RCC 7860 (cell line): Measurements from ENCODE around the gene INO80.
"Not testable (repeated sequence)": the region's sequence is repeated elsewhere in the genome, so short reads cannot be mapped to it uniquely, and the experiment has no call there.

Experiments
- DNase-seq: peaks from one replicate; pipeline ENCODE4 v3.0.0-alpha.2; 2015; ENCODE audit warnings: low spot score
- FAIRE-seq: peaks from 2 replicates; lab custom pipeline; 2012; peaks lifted over from hg19 to GRCh38; lab: Jason Lieb, UNC

The INO80 gene

DNA sequence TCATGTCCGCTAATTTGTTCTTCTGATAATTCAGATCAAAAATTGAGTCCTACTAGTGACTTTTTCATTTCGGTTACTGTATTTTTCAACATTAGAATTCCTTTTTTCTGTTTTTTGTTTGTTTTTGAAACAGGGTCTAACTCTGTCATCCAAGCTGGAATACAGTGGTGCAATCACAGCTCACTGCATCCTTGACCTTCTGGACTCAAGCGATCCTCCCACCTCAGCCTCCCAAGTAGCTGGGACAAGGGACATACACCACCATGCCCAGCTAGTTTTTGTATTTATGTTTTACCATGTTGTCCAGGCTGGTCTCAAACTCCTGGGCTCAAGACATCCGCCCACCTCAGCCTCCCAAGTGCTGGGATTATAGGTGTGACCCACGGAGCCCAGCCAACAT is 8.0 kb upstream of the INO80 start:
- FAIRE-seq (no peak), DNase-seq (no peak)

DNA sequence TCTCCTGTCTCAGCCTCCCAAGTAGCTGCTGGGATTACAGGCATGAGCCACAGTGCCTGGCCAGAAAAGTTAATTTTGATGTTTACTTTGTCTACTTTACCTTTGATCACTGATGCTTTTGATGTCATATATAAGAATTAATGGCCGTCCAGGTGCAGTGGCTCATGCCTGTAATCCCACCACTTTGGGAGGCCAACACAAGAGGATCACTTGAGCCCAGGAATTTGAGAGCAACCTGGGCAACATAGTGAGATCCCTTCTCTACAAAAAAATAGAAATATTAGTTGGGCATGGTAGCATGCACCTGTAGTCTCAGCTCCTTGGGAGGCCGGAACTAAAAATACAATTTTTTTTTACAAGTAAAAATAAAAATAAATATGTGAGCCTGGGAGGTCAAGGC is 6.8 kb upstream of the INO80 start:
- DNase-seq = no peak
- FAIRE-seq = no peak

DNA sequence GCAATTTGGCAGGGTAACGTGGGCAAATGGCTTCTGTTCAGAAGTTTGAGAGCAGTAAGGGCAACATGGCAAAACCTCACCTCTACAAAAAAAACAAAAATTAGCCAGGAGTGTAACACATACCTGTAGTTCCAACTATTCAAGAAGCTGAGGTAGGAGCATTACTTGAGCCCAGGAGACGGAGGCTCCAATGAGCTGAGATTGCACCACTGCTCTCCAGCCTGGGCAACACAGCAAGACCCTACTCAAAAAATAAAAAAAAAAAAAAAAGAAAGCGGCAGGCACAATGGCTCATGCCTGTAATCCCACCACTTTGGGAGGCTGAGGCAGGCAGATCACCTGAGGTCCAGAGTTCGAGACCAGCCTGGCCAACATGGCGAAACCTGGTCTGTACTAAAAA is 5.9 kb upstream of the INO80 start:
- FAIRE-seq (no peak), DNase-seq (no peak)

DNA sequence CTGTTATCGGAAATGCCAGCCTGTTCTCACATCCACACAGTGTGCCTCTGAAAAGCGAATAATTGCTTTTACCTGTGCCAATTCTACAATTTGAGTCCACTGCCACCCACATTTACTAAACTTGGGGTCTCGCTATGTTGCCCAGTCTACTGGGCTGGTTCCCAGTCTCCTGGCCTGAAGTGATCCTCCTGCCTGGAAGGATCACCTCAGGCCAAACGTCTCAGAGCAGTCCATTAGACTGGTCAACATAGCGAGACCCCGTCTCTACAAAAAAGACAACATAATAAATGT is 827 bp upstream of the INO80 start:
- FAIRE-seq = no peak
- no peak for DNase-seq

DNA sequence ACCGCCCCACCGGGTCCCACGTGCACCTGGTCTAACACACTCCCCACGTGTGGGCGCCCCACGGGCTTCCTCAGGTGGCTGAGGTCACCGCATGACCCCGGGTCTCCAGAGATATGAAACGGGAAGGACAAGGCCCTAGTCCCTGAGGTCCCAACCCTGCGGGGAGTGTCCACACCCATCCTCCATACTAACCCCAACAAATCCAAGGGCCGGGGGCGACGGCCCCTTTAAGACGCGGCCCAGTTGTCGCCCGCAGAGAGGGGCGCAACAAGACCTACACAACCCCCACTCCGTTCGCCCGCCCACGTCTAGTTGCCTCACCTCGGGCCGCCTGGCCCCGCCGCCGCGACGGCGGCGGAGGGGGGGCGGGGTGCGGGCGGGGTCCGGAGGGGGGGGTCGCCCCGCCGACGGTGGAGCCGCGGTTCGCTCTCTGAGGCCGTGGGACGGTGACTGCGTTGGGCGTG is 396 bp downstream of the INO80 start:
- peak; percentile 17 for DNase-seq
- no peak for FAIRE-seq

DNA sequence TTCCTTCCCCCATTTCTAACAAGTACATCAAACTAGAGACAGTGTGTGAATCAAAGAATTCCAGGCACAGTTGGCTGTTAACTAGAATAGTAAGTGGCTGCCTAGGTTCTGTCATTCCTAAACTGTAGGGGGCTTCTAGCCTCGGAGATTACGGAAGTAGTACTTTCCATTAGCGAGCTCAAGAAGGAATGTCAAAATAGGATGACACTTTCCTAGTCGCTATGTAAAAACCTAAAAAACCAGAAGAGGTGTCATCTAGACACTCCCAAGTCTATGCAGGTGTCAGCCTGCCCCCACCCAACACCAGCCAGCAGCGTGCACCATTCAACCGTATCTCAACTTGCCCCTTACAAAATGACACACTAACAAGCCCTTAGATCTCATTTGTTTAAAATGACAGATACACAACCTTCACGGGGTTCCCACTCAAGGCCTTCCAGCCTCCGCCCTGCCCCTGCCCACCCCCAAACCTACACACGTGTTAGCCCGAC is 874 bp downstream of the INO80 start:
- no peak for FAIRE-seq
- DNase-seq = peak; percentile 41

DNA sequence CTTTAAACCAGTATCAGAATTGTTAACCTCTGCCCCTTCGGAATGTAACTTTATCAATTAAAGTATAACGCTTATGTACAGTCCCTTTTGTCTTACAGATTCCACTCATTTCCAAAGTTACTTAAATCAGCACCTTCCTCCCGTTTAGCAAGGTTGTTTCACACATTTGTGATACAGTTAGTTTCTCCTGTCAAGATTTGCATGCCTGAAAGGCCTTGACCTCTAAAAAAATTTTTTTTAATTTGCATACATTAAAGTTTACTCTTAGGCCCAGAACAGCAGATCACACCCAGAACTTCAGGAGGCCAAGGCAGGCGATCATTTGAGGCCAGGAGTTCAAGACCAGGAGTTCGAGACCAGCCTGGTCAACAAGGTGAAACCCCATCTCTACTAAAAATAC is 9.1 kb downstream of the INO80 start:
- DNase-seq (no peak), FAIRE-seq (no peak)

DNA sequence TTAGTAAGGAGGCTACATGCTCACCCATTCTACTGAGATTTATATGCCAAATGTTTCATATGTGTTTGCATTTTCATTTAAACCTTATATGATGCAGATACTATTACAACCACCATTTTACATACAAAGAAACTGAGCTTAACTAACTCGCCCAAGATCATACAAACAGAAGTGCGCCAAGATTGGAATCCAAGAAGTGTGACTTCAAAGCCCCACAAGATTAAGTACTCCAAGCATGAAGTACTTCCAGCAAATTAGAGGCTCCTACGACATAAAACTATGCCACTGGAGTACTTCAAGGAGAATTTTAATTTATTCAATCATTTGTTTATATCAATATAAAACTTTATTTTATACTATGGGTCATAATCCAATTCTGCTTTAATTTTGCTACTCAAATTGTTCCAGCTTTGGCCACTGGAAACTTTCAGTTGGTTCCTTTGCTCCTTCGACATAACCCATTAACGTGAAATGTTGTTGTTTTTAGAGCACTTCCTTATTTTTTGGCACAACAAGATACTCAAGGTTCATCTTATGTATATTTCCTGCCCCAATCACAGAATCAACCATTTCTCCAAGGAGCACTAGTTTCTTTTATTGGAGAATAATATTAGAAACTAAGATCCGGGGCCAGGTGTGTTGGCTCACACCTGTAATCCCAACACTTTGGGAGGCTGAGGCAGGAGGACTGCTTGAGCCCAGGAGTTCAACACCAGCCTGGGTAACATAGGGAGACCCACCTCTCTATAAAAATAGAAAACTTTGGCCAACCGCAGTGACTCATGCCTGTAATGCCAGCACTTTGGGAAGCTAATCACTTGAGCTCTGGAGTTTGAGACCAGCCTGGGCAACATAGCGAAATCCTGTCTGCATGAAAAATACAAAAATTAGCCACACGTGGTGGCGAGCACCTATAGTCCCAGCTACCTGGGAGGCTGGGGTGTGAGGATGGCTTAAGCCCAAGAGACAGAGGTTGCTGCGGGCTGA is 10.4 kb downstream of the INO80 start:
- FAIRE-seq (no peak), DNase-seq (no peak)

DNA sequence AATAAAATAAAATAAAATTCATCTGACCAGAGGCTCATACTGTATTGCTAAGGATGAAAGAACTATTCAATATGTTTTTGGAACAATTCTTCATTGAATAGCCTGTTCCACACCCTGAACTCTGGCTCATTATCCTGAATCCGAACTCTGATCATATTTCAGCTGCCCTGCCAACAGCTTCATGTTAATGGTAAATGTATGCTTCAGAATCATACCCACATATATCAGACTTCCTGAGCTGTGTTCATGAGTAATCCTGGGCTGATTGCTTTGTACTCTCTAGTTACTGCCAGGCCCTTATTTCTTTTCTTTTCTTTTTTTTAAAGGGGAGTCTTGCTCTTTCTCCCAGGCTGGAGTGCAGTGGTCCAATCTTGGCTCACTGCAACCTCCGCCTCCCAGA is 11.8 kb downstream of the INO80 start:
- DNase-seq = no peak
- FAIRE-seq = no peak

DNA sequence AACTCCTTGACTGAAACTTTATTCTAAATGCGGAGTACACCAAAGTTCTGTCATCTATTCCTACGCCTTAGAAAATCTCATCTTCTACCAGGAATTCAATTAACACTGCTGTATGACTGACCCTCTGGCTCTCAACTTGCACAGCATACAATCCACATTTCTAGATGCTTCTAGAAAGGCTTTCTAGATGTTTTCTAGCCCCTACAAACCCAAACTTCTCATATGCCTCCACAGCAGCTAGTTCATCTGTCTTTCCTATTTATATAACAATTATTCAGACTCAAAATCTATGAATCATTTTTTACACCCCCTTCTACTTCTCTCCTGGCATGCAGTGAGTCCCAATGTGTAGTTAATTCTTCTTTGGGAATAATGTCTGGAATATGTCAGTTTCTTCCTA is 13.2 kb downstream of the INO80 start:
- no peak for FAIRE-seq
- no peak for DNase-seq

DNA sequence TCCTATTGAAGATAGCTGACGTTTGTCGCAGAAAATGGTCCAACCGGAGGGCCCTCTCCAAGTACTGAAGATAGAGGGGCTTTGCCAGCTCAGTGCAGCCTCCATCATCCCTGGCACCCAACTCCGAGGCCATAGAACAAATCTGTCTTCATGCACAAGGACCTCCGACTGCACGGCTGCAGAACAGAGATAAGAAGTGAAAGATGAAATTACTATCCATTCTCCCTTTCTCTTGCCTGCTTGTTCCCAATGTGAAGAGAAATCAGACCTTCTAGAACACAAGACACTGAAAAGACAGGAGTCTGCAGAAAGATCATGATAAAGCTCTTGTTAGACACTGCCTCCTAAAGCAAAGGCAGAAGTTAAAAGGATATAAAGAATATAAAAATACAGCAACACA is 19.9 kb downstream of the INO80 start:
- no peak for FAIRE-seq

DNA sequence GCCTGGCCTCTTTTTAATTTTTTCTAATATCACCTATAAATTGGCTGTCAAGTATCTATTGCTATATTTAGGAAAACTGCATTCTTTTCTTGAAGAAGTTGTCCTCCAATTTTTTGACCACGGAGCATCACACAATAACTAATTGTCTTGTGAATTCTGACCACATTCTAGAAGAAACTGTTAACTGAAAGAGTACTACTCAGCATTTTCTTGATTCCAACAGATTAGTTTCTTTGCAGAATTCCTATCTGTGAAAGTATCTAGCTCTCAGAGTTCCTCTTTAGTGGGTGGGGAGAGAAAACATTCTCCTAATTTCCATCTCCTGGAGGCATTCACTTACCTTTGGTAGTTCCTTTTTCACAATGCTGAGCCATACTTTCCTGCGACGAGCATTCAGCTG is 31.1 kb downstream of the INO80 start:
- DNase-seq (no peak), FAIRE-seq (no peak)

More for the DNA sequence above, 19.9 kb downstream of the INO80 start:
- DNase-seq = no peak

DNA sequence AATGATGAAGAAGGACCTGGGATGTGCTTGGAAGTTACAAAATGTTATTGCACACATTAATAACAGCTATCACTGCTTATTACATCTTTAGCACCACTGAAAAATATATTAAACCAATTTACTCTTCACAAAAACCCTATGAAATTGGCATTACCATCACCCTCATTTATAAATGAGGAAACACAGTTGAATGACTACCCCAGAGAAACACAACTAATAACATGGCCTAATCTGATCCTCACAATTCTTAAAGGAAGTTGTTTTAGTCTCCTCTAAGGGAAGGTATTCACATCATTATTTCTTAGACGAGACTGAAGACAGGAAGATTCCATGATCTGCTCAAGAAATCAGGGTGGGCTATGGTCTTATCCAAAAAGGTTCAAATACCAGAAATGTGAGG is 35.9 kb downstream of the INO80 start:
- no peak for FAIRE-seq
- DNase-seq = no peak

DNA sequence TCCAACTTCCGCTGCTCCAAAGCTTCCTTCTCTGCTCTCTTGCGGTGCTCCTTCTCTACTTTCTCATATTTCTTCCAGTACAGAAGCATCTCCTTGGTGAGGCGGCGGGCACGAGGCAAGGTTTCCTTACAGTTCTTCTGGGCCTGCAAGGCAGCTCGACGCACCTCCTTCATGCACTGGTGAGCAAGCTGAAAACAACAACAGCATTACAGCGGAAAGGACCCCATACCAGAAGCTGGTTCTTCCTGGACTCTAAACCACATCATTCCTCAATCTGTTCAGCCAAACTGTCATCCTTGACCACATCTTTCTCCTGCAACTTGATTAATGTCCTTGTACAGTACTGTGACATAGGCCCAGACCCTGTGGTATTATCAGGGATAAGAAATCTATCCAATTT is 36.4 kb downstream of the INO80 start:
- DNase-seq (no peak), FAIRE-seq (no peak)

DNA sequence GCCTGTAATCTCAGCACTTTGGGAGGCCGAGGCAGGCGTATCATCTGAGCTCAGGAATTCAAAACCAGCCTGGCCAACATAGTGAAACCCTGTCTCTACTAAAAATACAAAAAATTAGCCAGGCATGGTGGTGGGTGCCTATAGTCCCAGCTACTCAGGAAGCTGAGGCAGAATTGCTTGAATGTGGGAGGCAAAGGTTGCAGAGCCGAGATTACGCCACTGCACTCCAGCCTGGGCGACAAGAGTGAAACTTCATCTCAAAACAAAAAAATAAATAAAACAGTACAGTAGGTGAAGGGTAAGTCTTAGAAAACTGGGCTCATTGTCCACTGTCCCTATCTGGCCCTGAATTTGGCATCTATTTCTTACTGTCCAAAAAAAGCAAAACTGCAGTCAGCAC is 37.2 kb downstream of the INO80 start:
- FAIRE-seq, DNase-seq: not testable (repeated sequence)

DNA sequence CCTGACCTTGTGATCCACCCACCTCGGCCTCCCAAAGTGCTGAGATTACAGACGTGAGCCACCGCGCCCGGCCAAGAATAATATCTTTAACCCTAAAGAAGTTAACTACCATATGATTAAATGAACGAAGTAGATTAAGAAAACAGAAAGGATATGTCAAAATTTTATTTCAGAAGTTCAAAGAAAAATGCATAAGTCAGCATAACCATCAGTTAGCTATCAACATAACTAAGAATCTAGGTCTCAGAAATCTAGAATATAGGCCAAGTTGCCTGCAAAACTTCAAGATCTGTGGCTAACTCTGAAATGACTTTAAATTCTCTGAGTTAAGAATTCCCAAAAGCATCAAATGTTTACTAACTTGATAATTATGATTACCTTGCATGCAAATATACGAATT is 38.0 kb downstream of the INO80 start:
- DNase-seq = no peak
- FAIRE-seq = no peak

DNA sequence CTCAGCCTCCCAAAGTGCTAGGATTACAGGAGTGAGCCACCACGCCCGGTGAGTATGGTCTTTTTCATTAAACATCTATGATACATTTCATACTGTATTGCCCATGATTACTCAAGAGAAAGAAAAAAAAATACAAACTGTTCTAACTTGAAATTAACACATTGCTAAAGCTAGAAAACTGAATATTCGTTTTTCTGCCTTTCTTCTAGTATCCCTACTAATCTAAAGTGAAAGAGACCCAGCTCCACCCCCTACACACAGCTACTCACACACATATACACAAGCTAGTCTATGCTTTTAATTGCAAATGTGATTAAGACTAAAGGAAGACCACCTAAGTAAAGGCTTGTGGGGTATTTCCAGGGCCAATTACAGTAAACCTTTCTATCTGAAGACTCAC is 43.1 kb downstream of the INO80 start:
- DNase-seq (no peak), FAIRE-seq (no peak)

DNA sequence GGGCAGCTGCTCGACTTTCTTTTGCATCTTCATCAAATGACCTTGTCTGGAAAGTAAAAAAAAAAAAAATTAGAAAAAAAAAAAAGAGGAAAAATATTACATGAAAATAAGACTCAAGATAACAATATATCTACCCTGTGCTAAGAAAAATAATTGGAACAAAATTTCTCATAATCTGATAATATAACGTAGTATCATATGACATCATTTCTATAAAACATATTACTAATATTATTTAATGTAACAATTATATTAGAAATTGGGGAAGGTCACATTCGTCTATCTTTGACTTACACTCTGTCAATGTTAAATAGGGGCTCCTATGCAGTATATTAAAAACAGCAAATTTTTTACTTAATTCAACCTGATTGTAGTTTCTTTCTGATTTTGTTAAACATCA is 44.1 kb downstream of the INO80 start:
- FAIRE-seq (no peak), DNase-seq (no peak)

DNA sequence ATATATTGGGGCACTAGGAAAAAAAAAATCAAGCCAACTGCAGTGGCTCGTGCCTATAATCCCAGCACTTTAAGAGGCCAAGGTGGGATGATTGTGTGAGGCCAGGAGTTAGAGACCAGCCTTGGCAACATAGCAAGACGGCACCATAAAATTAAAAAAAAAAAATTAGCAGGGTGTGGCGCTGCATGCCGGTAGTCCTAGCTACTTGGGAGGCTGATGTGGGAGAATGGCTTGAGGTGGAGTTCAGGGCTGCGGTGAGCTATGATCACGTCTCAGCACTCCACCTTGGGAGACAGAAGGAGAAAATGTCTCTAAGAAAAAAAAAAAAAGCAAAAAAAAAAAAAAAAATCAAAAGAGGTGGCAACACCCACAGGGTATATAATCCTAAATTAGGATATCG is 49.6 kb downstream of the INO80 start:
- no peak for DNase-seq

DNA sequence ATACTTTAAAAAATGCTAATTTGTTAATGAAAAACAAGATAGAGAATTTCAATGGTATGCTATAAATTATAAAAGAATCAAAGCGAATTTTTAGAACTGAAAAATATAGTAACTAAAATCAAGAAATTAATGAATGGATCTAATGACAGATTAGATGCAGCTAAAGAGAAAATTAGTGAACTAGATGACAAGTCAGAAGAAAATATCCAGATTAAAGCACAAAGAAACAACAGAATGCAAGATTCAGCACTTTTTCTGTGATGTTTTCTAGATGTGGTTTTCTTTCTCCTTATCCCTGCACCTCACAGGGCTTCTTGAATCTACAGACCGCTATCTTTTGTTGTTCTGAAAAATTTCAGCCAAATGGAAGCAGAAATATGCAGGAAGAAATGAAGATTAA is 54.4 kb downstream of the INO80 start:
- DNase-seq = no peak
- no peak for FAIRE-seq

More for the DNA sequence above, 49.6 kb downstream of the INO80 start:
- no peak for FAIRE-seq

DNA sequence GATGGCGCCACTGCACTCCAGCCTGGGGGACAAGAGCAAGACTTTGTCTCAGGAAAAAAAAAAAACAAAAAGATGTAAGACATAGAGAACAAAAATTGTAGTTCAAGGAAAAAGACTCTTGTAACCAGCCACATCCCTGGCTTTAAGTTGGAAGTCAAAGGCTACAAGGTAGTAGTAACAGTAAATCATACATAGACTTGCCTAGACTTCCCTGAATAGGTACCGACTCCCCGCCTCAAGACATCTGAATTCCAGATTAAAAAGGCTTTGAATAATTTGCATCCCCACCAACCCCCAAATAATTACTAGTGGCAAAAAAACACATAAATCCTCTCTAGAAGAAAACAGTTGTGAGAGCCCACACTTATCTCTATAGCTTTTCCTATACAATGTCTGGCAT is 55.6 kb downstream of the INO80 start:
- FAIRE-seq = no peak

DNA sequence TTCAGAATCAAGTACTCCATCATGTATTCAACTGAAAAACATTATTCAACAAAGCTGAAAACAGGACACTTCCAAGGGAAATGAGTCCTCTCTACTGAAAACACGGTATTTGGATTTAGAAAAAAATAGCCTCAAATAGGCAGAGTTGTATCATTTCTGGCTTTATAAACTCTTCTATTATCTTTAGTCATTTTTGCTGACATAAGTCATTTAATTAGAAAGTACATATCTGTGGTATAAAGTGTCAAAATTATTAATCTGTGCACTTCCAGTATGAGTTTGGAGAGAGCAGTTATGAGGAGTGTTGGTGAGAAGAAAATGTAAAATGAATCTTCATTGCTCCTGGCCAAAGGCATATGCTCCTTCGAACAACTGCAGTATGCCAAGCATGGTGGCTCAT is 59.3 kb downstream of the INO80 start:
- FAIRE-seq (no peak), DNase-seq (no peak)

More for the DNA sequence above, 55.6 kb downstream of the INO80 start:
- no peak for DNase-seq

DNA sequence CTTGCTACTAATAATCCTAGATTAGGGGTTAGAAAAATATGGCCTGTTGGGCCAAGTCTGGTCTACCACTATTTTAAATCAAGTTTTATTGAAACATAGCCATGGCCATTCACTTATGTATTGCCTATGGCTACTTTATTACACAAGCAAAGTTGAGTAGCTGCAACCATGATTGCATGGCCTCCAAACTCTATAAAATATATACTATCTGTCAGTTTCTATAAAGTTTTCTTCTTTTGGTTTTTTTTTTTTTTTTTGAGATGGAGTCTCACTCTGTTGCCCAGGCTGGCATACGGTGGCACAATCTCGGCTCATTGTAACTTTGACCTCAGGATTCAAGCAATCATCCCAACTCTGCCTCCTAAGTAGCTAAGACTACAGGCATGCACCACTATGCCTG is 60.4 kb downstream of the INO80 start:
- DNase-seq (no peak), FAIRE-seq (no peak)
